GM23338 (cell line): ENCODE results near the gene PPP6R3. TPM values are rescaled to one million over a fixed set of nuclear protein-coding genes. Genes with fewer than 3 reads are reported as not detected.
A peak's percentile ranks its signal among the peaks of the same experiment; 100 is the strongest.

Experiments used
- ATAC-seq: fragments of 200-7000 bp; cut with Tn5 transposase; 3 replicates; pipeline ENCODE4 v1.9.1; 2020
- DNase-seq: peaks from one replicate; pipeline ENCODE4 v3.0.0-alpha.2; 2015; ENCODE audit warnings: low spot score
- H2AFZ ChIP-seq: fragments of 200-600 bp; sonication (generic); 2 replicates; pipeline ENCODE4 v1.8.0; 2016; ENCODE audit warnings: antibody characterized with exemption, mild to moderate bottlenecking, moderate library complexity
- H3F3A ChIP-seq: fragments of 200-600 bp; sonication (generic); replicated peaks from 2 replicates; pipeline ENCODE4 v1.8.0; 2017; ENCODE audit warnings: antibody characterized with exemption, mixed run types, low read depth
- H3K27ac ChIP-seq: fragments of 200-600 bp; sonication (generic); 2 replicates; pipeline ENCODE4 v1.6.1; 2016; ENCODE audit warnings: low read depth
- H3K27me3 ChIP-seq: fragments of 200-600 bp; sonication (generic); 2 replicates; pipeline ENCODE4 v1.8.0; 2016; ENCODE audit warnings: mild to moderate bottlenecking, mixed run types, moderate library complexity; ENCODE audit not compliant: insufficient read depth
- H3K36me3 ChIP-seq: fragments of 200-600 bp; sonication (generic); 2 replicates; pipeline ENCODE4 v1.8.0; 2016; ENCODE audit warnings: mild to moderate bottlenecking; ENCODE audit not compliant: insufficient read depth
- H3K4me1 ChIP-seq: fragments of 200-600 bp; sonication (generic); 2 replicates; pipeline ENCODE4 v1.8.0; 2016; ENCODE audit warnings: mild to moderate bottlenecking, moderate library complexity; ENCODE audit not compliant: insufficient read depth
- H3K4me2 ChIP-seq: fragments of 200-600 bp; sonication (generic); 2 replicates; pipeline ENCODE4 v1.7.1; 2017; ENCODE audit warnings: mixed run types
- H3K4me3 ChIP-seq: fragments of 200-600 bp; sonication (generic); 2 replicates; pipeline ENCODE4 v1.6.1; 2016; ENCODE audit warnings: mixed run types
- H3K79me2 ChIP-seq: fragments of 200-600 bp; sonication (generic); replicated peaks from 2 replicates; pipeline ENCODE4 v1.8.0; 2017; ENCODE audit warnings: mild to moderate bottlenecking; ENCODE audit not compliant: insufficient read depth
- H3K9me2 ChIP-seq: fragments of 200-600 bp; sonication (generic); 2 replicates; pipeline ENCODE4 v1.8.0; 2017; ENCODE audit not compliant: insufficient read depth
- H4K20me1 ChIP-seq: fragments of 200-600 bp; sonication (generic); replicated peaks from 2 replicates; pipeline ENCODE4 v1.8.0; 2017; ENCODE audit warnings: mild to moderate bottlenecking; ENCODE audit not compliant: insufficient read depth
- H3K27ac Mint-ChIP-seq: 2 replicates; pipeline ENCODE4 v1.8.0; 2020; ENCODE audit warnings: inconsistent platforms, mild to moderate bottlenecking, moderate library complexity, mixed read lengths
- H3K27me3 Mint-ChIP-seq: 3 replicates; pipeline ENCODE4 v1.8.0; 2022; ENCODE audit warnings: low read depth, mild to moderate bottlenecking, moderate library complexity, mixed read lengths, inconsistent platforms; ENCODE audit not compliant: insufficient read depth, poor library complexity
- H3K36me3 Mint-ChIP-seq: 3 replicates; pipeline ENCODE4 v1.8.0; 2021; ENCODE audit warnings: low read depth, mild to moderate bottlenecking, inconsistent platforms, moderate library complexity, mixed read lengths
- H3K4me1 Mint-ChIP-seq: 3 replicates; pipeline ENCODE4 v1.8.0; 2020; ENCODE audit warnings: mild to moderate bottlenecking, inconsistent platforms, mixed read lengths
- H3K4me3 Mint-ChIP-seq: 3 replicates; pipeline ENCODE4 v1.8.0; 2021; ENCODE audit warnings: moderate library complexity, mild to moderate bottlenecking, inconsistent platforms, mixed read lengths
- H3K9me3 Mint-ChIP-seq: 3 replicates; pipeline ENCODE4 v1.8.0; 2020; ENCODE audit warnings: moderate library complexity, mild to moderate bottlenecking, inconsistent platforms, mixed read lengths
- CREB1 ChIP-seq: fragments of 250-450 bp; sonication (Bioruptor Pico); IDR thresholded peaks from 2 replicates; pipeline ENCODE4 v1.5.0; 2020; ENCODE audit warnings: low read depth, mild to moderate bottlenecking, moderate library complexity
- EZH2phosphoT487 ChIP-seq: fragments of 200-600 bp; sonication (generic); IDR thresholded peaks from one replicate; pipeline ENCODE4 v1.8.1; 2018; ENCODE audit warnings: antibody characterized with exemption; ENCODE audit not compliant: unreplicated experiment
- NANOG ChIP-seq: IDR thresholded peaks from 2 replicates; pipeline ENCODE4 v1.6.1; 2016; ENCODE audit warnings: antibody characterized with exemption, borderline replicate concordance
- ZNF114 ChIP-seq: fragments of 250-450 bp; sonication (Bioruptor Pico); IDR thresholded peaks from 2 replicates; pipeline ENCODE4 v1.5.0; 2020; ENCODE audit warnings: mild to moderate bottlenecking, moderate library complexity
- ZNF331 ChIP-seq: fragments of 250-450 bp; sonication (Bioruptor Pico); IDR thresholded peaks from 2 replicates; pipeline ENCODE4 v1.5.0; 2020; ENCODE audit warnings: low read depth, mild to moderate bottlenecking, moderate library complexity
- polyA plus RNA-seq: library from polyadenylated mRNA; unstranded; fragments of >200 nt; fragmentation: Nextera tagmentation; extraction: Ambion mirVana; gene quantifications from 2 replicates; pipeline ENCODE4 v1.2.1, GENCODE V29; 2016
- total RNA-seq: library from RNA; depleted of rRNA; stranded (reverse); fragments of >200 nt; shearing (Covaris generic); gene quantifications from 2 replicates; pipeline ENCODE4 v1.2.3, GENCODE V29; 2014
- TF ChIP-seq, protein P1 (sequence below): IDR thresholded peaks from 2 replicates; pipeline ENCODE4 v1.6.1; 2016; ENCODE audit warnings: antibody characterized with exemption
- TF ChIP-seq, protein P2 (sequence below), 2 experiments: fragments of 200-600 bp in 1 of 2; sonication (generic) in 1 of 2; conservative IDR thresholded peaks; 2 replicates each; pipeline versions ENCODE4 v1.5.1 to v1.6.1; 2016 to 2017; ENCODE audit warnings: antibody characterized with exemption in 2 of 2, low read depth in 2 of 2, mild to moderate bottlenecking in 2 of 2, moderate library complexity in 1 of 2
- TF ChIP-seq, protein P3 (sequence below): fragments of 250-450 bp; sonication (Bioruptor Pico); IDR thresholded peaks from 2 replicates; pipeline ENCODE4 v1.5.0; 2020; ENCODE audit warnings: mild to moderate bottlenecking, moderate library complexity

PPP6R3 gene
- total and polyA plus RNA-seq, 2 experiments from 2014 or later: 170 to 268 TPM

DNA sequence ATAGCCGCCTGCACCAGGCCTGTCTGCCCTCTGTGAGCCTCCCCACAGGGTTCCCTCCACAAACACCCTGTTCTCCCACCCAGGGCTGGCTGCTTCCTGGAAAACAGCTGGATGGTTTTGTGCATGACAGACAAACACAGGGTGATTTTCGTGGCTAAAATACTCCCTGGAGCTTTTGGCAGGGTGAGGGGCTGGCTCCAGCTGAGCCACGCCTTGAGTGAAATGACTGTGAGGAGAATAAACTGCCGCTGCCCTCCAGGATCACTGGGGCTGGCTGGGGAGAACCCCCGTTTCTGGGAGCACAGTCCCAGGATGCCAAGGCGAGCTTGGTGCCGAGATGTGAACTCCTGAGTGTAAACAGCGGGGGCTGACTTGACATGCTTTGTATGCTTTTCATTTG is 20.3 kb upstream of the PPP6R3 start:
- Histone ChIP-seq H3K36me3 (no peaks in the 10 kb centered on the region), H3K27me3 (no peaks in the 10 kb centered on the region), H3K4me2 (no peak overlapping the region), H3K79me2 (no peaks in the 10 kb centered on the region), H3K27ac (peak overlapping the region; percentile 45; the same call in 1 of the 2 replicates), H3K9me2 (no peaks in the 10 kb centered on the region), H3F3A (no peaks in the 10 kb centered on the region), H3K4me1 (peaks cover 19% of the 10 kb centered on the region), H3K4me3 (no peak overlapping the region), H2AFZ (no peak overlapping the region), H4K20me1 (no peaks in the 10 kb centered on the region)
- no peak for DNase-seq
- peaks cover 14% of the 10 kb centered on the region for H3K27me3 Mint-ChIP-seq
- ATAC-seq: no peak; the same call in 2 of the 3 replicates
- TF ChIP-seq NANOG (no peak), ZNF331 (CRISPR knock-in tag) (no peak), CREB1 (CRISPR knock-in tag) (no peak), EZH2phosphoT487 (no peak)
- TF ChIP-seq, protein P1, sequence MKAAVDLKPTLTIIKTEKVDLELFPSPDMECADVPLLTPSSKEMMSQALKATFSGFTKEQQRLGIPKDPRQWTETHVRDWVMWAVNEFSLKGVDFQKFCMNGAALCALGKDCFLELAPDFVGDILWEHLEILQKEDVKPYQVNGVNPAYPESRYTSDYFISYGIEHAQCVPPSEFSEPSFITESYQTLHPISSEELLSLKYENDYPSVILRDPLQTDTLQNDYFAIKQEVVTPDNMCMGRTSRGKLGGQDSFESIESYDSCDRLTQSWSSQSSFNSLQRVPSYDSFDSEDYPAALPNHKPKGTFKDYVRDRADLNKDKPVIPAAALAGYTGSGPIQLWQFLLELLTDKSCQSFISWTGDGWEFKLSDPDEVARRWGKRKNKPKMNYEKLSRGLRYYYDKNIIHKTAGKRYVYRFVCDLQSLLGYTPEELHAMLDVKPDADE: no peak
- TF ChIP-seq, protein P2, sequence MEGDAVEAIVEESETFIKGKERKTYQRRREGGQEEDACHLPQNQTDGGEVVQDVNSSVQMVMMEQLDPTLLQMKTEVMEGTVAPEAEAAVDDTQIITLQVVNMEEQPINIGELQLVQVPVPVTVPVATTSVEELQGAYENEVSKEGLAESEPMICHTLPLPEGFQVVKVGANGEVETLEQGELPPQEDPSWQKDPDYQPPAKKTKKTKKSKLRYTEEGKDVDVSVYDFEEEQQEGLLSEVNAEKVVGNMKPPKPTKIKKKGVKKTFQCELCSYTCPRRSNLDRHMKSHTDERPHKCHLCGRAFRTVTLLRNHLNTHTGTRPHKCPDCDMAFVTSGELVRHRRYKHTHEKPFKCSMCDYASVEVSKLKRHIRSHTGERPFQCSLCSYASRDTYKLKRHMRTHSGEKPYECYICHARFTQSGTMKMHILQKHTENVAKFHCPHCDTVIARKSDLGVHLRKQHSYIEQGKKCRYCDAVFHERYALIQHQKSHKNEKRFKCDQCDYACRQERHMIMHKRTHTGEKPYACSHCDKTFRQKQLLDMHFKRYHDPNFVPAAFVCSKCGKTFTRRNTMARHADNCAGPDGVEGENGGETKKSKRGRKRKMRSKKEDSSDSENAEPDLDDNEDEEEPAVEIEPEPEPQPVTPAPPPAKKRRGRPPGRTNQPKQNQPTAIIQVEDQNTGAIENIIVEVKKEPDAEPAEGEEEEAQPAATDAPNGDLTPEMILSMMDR (conservative IDR thresholded peaks at IDR 0.05; ENCODE audit: low read depth in 2 of 2): no peak
- H3K9me3 Mint-ChIP-seq: no peaks in the 10 kb centered on the region
- peaks cover 27% of the 10 kb centered on the region for H3K4me1 Mint-ChIP-seq
- H3K4me3 Mint-ChIP-seq: no peak overlapping the region
- no peak overlapping the region for H3K27ac Mint-ChIP-seq
- H3K36me3 Mint-ChIP-seq: peaks cover 9% of the 10 kb centered on the region; the same call in 1 of the 3 replicates

DNA sequence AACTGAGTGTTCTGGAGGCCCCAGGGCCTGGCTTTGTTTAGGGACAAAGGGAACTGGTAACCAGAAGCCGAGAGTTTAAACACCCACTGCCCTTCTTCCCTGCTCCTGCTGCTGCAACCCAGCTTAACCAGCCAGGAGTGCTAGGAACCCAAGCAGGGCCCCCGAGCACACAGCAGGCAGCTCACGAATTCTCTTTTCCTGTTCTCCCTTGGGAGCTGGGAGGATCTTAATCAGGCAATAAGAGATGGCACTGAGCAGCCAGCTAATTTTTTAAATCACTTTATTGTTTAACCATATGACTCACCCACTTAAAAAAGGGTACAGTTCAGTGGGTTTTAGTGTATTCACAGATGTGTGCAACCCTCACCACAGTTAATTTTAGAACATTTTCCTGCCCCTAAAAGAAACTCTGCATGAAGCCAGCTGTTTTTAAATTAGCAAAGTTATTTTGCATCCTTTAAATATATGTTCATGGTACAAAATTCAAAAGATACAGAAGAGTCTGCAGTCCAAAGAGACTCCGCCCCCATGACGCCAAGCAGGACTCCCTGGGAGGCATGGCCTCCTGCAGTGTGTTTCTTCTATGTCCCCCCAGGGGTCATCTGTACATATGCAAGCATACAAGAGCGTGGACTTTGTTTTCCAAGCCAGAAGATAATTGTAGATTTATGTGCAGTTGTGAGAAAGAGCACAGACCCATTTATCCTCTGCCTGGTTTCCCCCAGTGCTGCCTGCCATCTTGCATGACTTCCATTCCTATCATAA is 18.9 kb upstream of the PPP6R3 start:
- Histone ChIP-seq H2AFZ (no peak overlapping the region), H3K4me1 (peaks cover 19% of the 10 kb centered on the region), H3K4me2 (no peak overlapping the region), H3K9me2 (no peaks in the 10 kb centered on the region), H3K79me2 (no peaks in the 10 kb centered on the region), H4K20me1 (no peaks in the 10 kb centered on the region), H3K27ac (no peak overlapping the region), H3K36me3 (no peaks in the 10 kb centered on the region), H3K27me3 (no peaks in the 10 kb centered on the region), H3K4me3 (no peak overlapping the region), H3F3A (no peaks in the 10 kb centered on the region)
- H3K9me3 Mint-ChIP-seq: no peaks in the 10 kb centered on the region
- peaks cover 27% of the 10 kb centered on the region for H3K4me1 Mint-ChIP-seq
- peak; percentile 20 for ATAC-seq
- no peak overlapping the region for H3K4me3 Mint-ChIP-seq
- no peak for DNase-seq
- H3K27me3 Mint-ChIP-seq: peaks cover 14% of the 10 kb centered on the region
- H3K27ac Mint-ChIP-seq: no peak overlapping the region; the same call in 1 of the 2 replicates
- peaks cover 9% of the 10 kb centered on the region; the same call in 1 of the 3 replicates for H3K36me3 Mint-ChIP-seq
- TF ChIP-seq, protein P3, sequence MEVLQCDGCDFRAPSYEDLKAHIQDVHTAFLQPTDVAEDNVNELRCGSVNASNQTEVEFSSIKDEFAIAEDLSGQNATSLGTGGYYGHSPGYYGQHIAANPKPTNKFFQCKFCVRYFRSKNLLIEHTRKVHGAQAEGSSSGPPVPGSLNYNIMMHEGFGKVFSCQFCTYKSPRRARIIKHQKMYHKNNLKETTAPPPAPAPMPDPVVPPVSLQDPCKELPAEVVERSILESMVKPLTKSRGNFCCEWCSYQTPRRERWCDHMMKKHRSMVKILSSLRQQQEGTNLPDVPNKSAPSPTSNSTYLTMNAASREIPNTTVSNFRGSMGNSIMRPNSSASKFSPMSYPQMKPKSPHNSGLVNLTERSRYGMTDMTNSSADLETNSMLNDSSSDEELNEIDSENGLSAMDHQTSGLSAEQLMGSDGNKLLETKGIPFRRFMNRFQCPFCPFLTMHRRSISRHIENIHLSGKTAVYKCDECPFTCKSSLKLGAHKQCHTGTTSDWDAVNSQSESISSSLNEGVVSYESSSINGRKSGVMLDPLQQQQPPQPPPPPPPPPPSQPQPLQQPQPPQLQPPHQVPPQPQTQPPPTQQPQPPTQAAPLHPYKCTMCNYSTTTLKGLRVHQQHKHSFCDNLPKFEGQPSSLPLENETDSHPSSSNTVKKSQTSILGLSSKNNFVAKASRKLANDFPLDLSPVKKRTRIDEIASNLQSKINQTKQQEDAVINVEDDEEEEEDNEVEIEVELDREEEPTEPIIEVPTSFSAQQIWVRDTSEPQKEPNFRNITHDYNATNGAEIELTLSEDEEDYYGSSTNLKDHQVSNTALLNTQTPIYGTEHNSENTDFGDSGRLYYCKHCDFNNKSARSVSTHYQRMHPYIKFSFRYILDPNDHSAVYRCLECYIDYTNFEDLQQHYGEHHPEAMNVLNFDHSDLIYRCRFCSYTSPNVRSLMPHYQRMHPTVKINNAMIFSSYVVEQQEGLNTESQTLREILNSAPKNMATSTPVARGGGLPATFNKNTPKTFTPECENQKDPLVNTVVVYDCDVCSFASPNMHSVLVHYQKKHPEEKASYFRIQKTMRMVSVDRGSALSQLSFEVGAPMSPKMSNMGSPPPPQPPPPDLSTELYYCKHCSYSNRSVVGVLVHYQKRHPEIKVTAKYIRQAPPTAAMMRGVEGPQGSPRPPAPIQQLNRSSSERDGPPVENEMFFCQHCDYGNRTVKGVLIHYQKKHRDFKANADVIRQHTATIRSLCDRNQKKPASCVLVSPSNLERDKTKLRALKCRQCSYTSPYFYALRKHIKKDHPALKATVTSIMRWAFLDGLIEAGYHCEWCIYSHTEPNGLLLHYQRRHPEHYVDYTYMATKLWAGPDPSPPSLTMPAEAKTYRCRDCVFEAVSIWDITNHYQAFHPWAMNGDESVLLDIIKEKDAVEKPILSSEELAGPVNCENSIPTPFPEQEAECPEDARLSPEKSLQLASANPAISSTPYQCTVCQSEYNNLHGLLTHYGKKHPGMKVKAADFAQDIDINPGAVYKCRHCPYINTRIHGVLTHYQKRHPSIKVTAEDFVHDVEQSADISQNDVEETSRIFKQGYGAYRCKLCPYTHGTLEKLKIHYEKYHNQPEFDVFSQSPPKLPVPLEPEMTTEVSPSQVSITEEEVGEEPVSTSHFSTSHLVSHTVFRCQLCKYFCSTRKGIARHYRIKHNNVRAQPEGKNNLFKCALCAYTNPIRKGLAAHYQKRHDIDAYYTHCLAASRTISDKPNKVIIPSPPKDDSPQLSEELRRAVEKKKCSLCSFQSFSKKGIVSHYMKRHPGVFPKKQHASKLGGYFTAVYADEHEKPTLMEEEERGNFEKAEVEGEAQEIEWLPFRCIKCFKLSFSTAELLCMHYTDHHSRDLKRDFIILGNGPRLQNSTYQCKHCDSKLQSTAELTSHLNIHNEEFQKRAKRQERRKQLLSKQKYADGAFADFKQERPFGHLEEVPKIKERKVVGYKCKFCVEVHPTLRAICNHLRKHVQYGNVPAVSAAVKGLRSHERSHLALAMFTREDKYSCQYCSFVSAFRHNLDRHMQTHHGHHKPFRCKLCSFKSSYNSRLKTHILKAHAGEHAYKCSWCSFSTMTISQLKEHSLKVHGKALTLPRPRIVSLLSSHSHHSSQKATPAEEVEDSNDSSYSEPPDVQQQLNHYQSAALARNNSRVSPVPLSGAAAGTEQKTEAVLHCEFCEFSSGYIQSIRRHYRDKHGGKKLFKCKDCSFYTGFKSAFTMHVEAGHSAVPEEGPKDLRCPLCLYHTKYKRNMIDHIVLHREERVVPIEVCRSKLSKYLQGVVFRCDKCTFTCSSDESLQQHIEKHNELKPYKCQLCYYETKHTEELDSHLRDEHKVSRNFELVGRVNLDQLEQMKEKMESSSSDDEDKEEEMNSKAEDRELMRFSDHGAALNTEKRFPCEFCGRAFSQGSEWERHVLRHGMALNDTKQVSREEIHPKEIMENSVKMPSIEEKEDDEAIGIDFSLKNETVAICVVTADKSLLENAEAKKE (CRISPR knock-in tag): no peak
- TF ChIP-seq, protein P1: no peak
- TF ChIP-seq CREB1 (CRISPR knock-in tag): no peak
- no peak for TF ChIP-seq NANOG
- TF ChIP-seq ZNF114: no peak
- TF ChIP-seq ZNF331 (CRISPR knock-in tag): no peak
